ENCODE results near the gene RAB28.
A peak's percentile ranks its signal among the peaks of the same experiment; 100 is the strongest.

The RAB28 gene

GRCh38 chr4:13471400-13471799 lies 12.7 kb downstream of the RAB28 start:
- TF ChIP-seq, protein P1, sequence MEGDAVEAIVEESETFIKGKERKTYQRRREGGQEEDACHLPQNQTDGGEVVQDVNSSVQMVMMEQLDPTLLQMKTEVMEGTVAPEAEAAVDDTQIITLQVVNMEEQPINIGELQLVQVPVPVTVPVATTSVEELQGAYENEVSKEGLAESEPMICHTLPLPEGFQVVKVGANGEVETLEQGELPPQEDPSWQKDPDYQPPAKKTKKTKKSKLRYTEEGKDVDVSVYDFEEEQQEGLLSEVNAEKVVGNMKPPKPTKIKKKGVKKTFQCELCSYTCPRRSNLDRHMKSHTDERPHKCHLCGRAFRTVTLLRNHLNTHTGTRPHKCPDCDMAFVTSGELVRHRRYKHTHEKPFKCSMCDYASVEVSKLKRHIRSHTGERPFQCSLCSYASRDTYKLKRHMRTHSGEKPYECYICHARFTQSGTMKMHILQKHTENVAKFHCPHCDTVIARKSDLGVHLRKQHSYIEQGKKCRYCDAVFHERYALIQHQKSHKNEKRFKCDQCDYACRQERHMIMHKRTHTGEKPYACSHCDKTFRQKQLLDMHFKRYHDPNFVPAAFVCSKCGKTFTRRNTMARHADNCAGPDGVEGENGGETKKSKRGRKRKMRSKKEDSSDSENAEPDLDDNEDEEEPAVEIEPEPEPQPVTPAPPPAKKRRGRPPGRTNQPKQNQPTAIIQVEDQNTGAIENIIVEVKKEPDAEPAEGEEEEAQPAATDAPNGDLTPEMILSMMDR (conservative IDR thresholded peaks at IDR 0.05; ENCODE audit: low read depth, low read length), result no peak
- H3K4me3 ChIP-seq (ENCODE audit: low read depth, low read length), result no peak overlapping the region
- DNase-seq (ENCODE audit: low read depth), result no peak

DNA sequence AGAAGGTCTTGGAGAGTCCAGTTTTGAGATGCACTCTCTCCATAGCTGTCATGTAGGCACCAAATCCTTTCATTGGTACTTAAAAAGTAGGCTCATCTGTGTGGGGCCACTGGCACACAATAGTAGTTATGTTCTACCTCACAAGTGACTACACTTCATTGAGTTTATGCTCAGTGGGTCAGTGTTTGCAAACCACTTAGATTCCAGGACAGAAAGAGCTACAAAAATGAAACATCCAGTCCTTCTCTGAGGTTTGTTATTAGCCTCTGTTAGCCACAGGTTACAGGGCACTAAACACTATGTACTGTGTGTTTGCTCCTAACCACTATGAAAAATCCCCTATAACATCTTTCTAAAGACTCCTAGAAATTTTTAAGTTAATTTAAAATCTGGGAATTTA lies 13.8 kb downstream of the RAB28 start:
- TF ChIP-seq, protein P1 (conservative IDR thresholded peaks at IDR 0.05; ENCODE audit: low read depth, low read length), result no peak

GRCh38 chr4:13464973-13465372 lies 19.2 kb downstream of the RAB28 start:
- TF ChIP-seq, protein P1 (conservative IDR thresholded peaks at IDR 0.05; ENCODE audit: low read depth, low read length), result no peak
- DNase-seq (ENCODE audit: low read depth), result no peak

More for the DNA sequence above, 13.8 kb downstream of the RAB28 start:
- H3K4me3 ChIP-seq (ENCODE audit: low read depth, low read length), result no peak overlapping the region
- peak; percentile 27 for DNase-seq (ENCODE audit: low read depth)

DNA sequence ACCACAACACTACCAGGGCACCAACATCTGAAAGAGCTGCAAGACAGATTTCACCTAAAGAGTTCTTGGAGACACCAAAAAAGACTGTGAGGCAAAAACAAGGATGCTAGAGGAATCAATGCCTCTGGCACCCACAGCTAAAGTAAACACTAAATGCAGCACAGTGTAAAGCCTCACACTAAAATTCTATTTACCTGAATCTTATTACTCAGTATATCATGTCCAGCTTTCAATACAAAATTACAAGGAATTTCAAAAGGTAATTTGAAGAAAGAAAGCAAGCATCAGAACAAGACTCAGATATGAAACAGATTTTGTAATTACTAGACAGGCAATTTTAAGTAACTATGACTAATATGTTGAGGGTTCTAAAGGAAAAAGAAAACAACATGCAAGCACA lies 19.6 kb downstream of the RAB28 start:
- TF ChIP-seq, protein P1 (conservative IDR thresholded peaks at IDR 0.05; ENCODE audit: low read depth, low read length), result no peak
- no peak for DNase-seq (ENCODE audit: low read depth)
- no peak overlapping the region for H3K4me3 ChIP-seq (ENCODE audit: low read depth, low read length)

More at GRCh38 chr4:13464973-13465372, 19.2 kb downstream of the RAB28 start:
- H3K4me3 ChIP-seq (ENCODE audit: low read depth, low read length), result no peak overlapping the region

DNA sequence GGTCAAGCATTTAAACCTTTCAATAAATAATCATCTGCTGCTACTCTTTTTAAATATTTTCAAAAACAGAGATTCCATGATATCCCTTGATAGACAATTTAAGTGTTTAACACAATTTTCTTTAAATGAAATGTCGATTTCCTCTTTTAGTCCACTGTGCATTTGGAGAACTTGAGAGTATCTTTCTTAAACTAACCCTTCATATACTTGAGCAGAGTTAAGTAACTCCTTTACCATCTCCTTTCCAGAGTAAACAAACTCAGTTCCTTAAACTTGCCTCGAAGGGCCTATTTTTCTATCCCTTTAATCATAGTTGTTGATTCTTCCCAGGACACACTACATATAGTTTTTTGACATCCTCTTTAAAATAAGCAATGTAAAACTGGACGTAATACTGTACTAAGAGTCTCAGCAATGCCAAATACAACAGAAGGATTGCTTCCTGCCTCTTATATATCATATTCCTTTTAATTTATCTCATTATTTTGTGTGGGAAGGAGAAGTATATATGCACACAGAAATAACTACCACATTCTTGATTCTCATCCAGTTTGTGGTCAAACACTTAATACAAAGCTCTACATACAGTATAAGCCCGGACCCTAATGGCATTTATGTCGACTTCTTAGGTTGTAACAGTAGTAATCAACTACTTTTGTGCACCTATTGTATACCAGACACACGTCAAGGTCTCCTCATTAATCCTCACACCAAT lies 22.8 kb downstream of the RAB28 start:
- DNase-seq (ENCODE audit: low read depth), result peak; percentile 48
- TF ChIP-seq, protein P1 (conservative IDR thresholded peaks at IDR 0.05; ENCODE audit: low read depth, low read length), result no peak
- H3K4me3 ChIP-seq (ENCODE audit: low read depth, low read length), result no peak overlapping the region

DNA sequence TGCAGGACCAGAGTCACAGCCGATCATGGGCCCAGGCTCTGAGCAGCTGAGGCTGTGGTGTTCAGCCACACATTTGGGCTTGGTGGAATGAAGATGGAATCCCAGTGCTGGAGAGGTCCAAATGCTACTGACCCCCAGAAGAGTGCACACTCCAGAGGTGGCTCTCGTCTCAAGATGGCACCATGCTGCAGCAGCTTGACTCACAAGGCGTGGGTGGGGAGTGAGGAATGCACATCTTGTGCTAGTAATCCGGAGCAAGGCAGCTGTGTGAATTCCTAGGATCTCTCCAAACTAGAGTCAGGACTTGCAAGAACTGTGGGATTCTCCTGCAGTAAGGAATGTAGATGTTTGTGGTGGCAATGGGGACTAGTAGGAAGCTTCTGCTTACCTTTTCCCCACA lies 28.7 kb downstream of the RAB28 start:
- H3K4me3 ChIP-seq (ENCODE audit: low read depth, low read length), result no peak overlapping the region
- TF ChIP-seq, protein P1 (conservative IDR thresholded peaks at IDR 0.05; ENCODE audit: low read depth, low read length), result no peak
- DNase-seq (ENCODE audit: low read depth), result peak; percentile 36

GRCh38 chr4:13454786-13455185 lies 29.4 kb downstream of the RAB28 start:
- no peak overlapping the region for H3K4me3 ChIP-seq (ENCODE audit: low read depth, low read length)
- no peak for DNase-seq (ENCODE audit: low read depth)
- TF ChIP-seq, protein P1 (conservative IDR thresholded peaks at IDR 0.05; ENCODE audit: low read depth, low read length), result no peak
